WTC11 (cell line): Measurements from ENCODE around the gene RSPH1. TPM values are rescaled to one million over a fixed set of nuclear protein-coding genes. Genes with fewer than 3 reads are reported as not detected.

ENCODE experiments used
- ATAC-seq: fragments of 200-7000 bp; cut with Tn5 transposase; 2 replicates; pipeline ENCODE4 v1.10.0; 2021; ENCODE audit warnings: mild to moderate bottlenecking, moderate library complexity
- CTCF ChIA-PET: fragments of 300-600 bp; sonication (Branson Sonifier 250); formaldehyde crosslinking; loops from one replicate; lab custom pipeline; 2021; ENCODE audit warnings: antibody characterized with exemption; lab: Charles Lee
- POLR2A ChIA-PET: fragments of 350-600 bp; sonication (Branson Sonifier 250); formaldehyde crosslinking; loops from one replicate; lab custom pipeline; 2021; ENCODE audit warnings: antibody characterized with exemption; lab: Charles Lee
- DNase-seq: peaks from one replicate; pipeline ENCODE4 v3.0.0; 2021; ENCODE audit warnings: low spot score
- H3K27ac Mint-ChIP-seq: 2 replicates; pipeline ENCODE4 v1.8.0; 2021; ENCODE audit warnings: mixed read lengths
- H3K27me3 Mint-ChIP-seq: 2 replicates; pipeline ENCODE4 v1.8.0; 2021; ENCODE audit warnings: low read depth, mild to moderate bottlenecking, moderate library complexity, mixed read lengths
- H3K36me3 Mint-ChIP-seq: 2 replicates; pipeline ENCODE4 v1.8.0; 2021; ENCODE audit warnings: mixed read lengths
- H3K4me1 Mint-ChIP-seq: 2 replicates; pipeline ENCODE4 v1.8.0; 2022; ENCODE audit warnings: mixed read lengths
- H3K4me3 Mint-ChIP-seq: 2 replicates; pipeline ENCODE4 v1.8.0; 2021; ENCODE audit warnings: mild to moderate bottlenecking, moderate library complexity, mixed read lengths
- H3K9me3 Mint-ChIP-seq: 2 replicates; pipeline ENCODE4 v1.8.0; 2021; ENCODE audit warnings: mixed read lengths
- ATF1 ChIP-seq: sonication (generic); formaldehyde crosslinking; IDR thresholded peaks from 2 replicates; pipeline ENCODE4 v1.8.1; 2023; ENCODE audit warnings: mild to moderate bottlenecking, moderate library complexity, missing genetic modification reagents
- CREB1 ChIP-seq: sonication (generic); formaldehyde crosslinking; IDR thresholded peaks from 2 replicates; pipeline ENCODE4 v1.8.0; 2023; ENCODE audit warnings: mild to moderate bottlenecking, missing genetic modification reagents
- CREM ChIP-seq: sonication (generic); formaldehyde crosslinking; IDR thresholded peaks from 2 replicates; pipeline ENCODE4 v1.8.1; 2022; ENCODE audit warnings: mild to moderate bottlenecking, missing genetic modification reagents, moderate library complexity
- E2F1 ChIP-seq: sonication (generic); formaldehyde crosslinking; IDR thresholded peaks from 2 replicates; pipeline ENCODE4 v1.8.0; 2022; ENCODE audit warnings: mild to moderate bottlenecking, missing genetic modification reagents
- ELF4 ChIP-seq: sonication (generic); formaldehyde crosslinking; IDR thresholded peaks from 2 replicates; pipeline ENCODE4 v1.8.1; 2022; ENCODE audit warnings: low read depth, mild to moderate bottlenecking, moderate library complexity, missing genetic modification reagents
- ERG ChIP-seq: fragments of 250-450 bp; sonication (Bioruptor Pico); IDR thresholded peaks from 2 replicates; pipeline ENCODE4 v1.8.0; 2021; ENCODE audit warnings: mild to moderate bottlenecking
- ESRRA ChIP-seq: sonication (generic); formaldehyde crosslinking; IDR thresholded peaks from 2 replicates; pipeline ENCODE4 v1.8.1; 2022; ENCODE audit warnings: mild to moderate bottlenecking, missing genetic modification reagents, borderline replicate concordance
- ETV6 ChIP-seq: sonication (generic); formaldehyde crosslinking; IDR thresholded peaks from 2 replicates; pipeline ENCODE4 v1.8.1; 2022; ENCODE audit warnings: mild to moderate bottlenecking, missing genetic modification reagents
- GABPB1 ChIP-seq: sonication (generic); formaldehyde crosslinking; IDR thresholded peaks from 2 replicates; pipeline ENCODE4 v1.8.1; 2023; ENCODE audit warnings: mild to moderate bottlenecking, missing genetic modification reagents
- HMGXB4 ChIP-seq: sonication (generic); formaldehyde crosslinking; IDR thresholded peaks from 2 replicates; pipeline ENCODE4 v1.8.1; 2023; ENCODE audit warnings: mild to moderate bottlenecking, moderate library complexity, missing genetic modification reagents
- NR3C1 ChIP-seq: sonication (generic); formaldehyde crosslinking; conservative IDR thresholded peaks from 2 replicates; pipeline ENCODE4 v1.8.1; 2023; ENCODE audit warnings: low read depth, mild to moderate bottlenecking, missing genetic modification reagents
- RORB ChIP-seq: fragments of 250-450 bp; sonication (Bioruptor Pico); IDR thresholded peaks from 2 replicates; pipeline ENCODE4 v1.9.0; 2021; ENCODE audit warnings: mild to moderate bottlenecking
- STAT6 ChIP-seq: sonication (generic); formaldehyde crosslinking; conservative IDR thresholded peaks from 2 replicates; pipeline ENCODE4 v1.8.1; 2023; ENCODE audit warnings: mild to moderate bottlenecking, low read depth, missing genetic modification reagents, moderate library complexity
- USF1 ChIP-seq: sonication (generic); formaldehyde crosslinking; IDR thresholded peaks from 2 replicates; pipeline ENCODE4 v1.8.0; 2022; ENCODE audit warnings: mild to moderate bottlenecking, missing genetic modification reagents
- USF2 ChIP-seq: sonication (generic); formaldehyde crosslinking; IDR thresholded peaks from 2 replicates; pipeline ENCODE4 v1.8.1; 2023; ENCODE audit warnings: mild to moderate bottlenecking, missing genetic modification reagents, moderate library complexity
- ZMAT4 ChIP-seq: fragments of 250-450 bp; sonication (Bioruptor Pico); IDR thresholded peaks from 2 replicates; pipeline ENCODE4 v1.9.0; 2021; ENCODE audit warnings: mild to moderate bottlenecking
- ZNF138 ChIP-seq: sonication (generic); formaldehyde crosslinking; conservative IDR thresholded peaks from 2 replicates; pipeline ENCODE4 v1.8.1; 2022; ENCODE audit warnings: mild to moderate bottlenecking, moderate library complexity, missing genetic modification reagents
- ZNF281 ChIP-seq: sonication (generic); formaldehyde crosslinking; IDR thresholded peaks from 2 replicates; pipeline ENCODE4 v1.8.0; 2023; ENCODE audit warnings: mild to moderate bottlenecking, missing genetic modification reagents
- ZNF416 ChIP-seq: fragments of 250-450 bp; sonication (Bioruptor Pico); IDR thresholded peaks from 2 replicates; pipeline ENCODE4 v1.9.0; 2021; ENCODE audit warnings: mild to moderate bottlenecking, inconsistent platforms
- ZNF423 ChIP-seq: fragments of 250-450 bp; sonication (Bioruptor Pico); IDR thresholded peaks from 2 replicates; pipeline ENCODE4 v2.1.2; 2022; ENCODE audit warnings: mild to moderate bottlenecking, moderate library complexity
- total RNA-seq: library from RNA; stranded (reverse); gene quantifications from 3 replicates; pipeline ENCODE4 v1.2.3, GENCODE V29; 2021

RSPH1 gene
- total RNA-seq, 1 experiment from 2014 or later, result 0.11 TPM

- no peak overlapping the region; the same call in 1 of the 2 replicates for H3K27ac Mint-ChIP-seq
- POLR2A ChIA-PET, result no interaction called here
- H3K4me3 Mint-ChIP-seq, result no peak overlapping the region
- peaks cover 18% of the 10 kb centered on the region for H3K4me1 Mint-ChIP-seq
- H3K9me3 Mint-ChIP-seq, result peaks cover 6% of the 10 kb centered on the region
- TF ChIP-seq E2F1 (CRISPR knock-in tag), result no peak
- no peak for TF ChIP-seq ZNF281 (CRISPR knock-in tag)
- no peak for TF ChIP-seq ZNF423 (CRISPR knock-in tag)
- TF ChIP-seq ATF1 (CRISPR knock-in tag), result no peak
- no peak for TF ChIP-seq GABPB1 (CRISPR knock-in tag)
- no peak for TF ChIP-seq ZNF138 (CRISPR knock-in tag)
- TF ChIP-seq ZMAT4, result no peak
- TF ChIP-seq ERG (CRISPR knock-in tag), result no peak
- no peak for TF ChIP-seq ETV6 (CRISPR knock-in tag)
- TF ChIP-seq NR3C1, result no peak
- TF ChIP-seq ESRRA (CRISPR knock-in tag), result no peak
- TF ChIP-seq STAT6 (CRISPR knock-in tag), result no peak
- no peak for TF ChIP-seq ELF4
- TF ChIP-seq RORB (CRISPR knock-in tag), result no peak
- no peak for TF ChIP-seq ZNF416
- no peak for TF ChIP-seq USF2 (CRISPR knock-in tag)
- no peak for TF ChIP-seq HMGXB4 (CRISPR knock-in tag)
- no peak for TF ChIP-seq CREB1 (CRISPR knock-in tag)
- TF ChIP-seq CREM (CRISPR knock-in tag), result no peak
- TF ChIP-seq USF1 (CRISPR knock-in tag), result no peak
- peaks cover 4% of the 10 kb centered on the region; the same call in 1 of the 2 replicates for H3K36me3 Mint-ChIP-seq
- CTCF ChIA-PET, result interaction anchor here (1.1 to 2.5 kb wide), 2 partner anchors 13 to 73 kb away, joined by 3 to 9 read pairs; no protein-coding TSS in a partner anchor
- no peak for DNase-seq
- ATAC-seq, result no peak
- H3K27me3 Mint-ChIP-seq, result no peaks in the 10 kb centered on the region; the same call in 1 of the 2 replicates
Observed at GRCh38 chr21:42453986-42454570, 41.9 kb downstream of the RSPH1 start.
